Smooth muscle cell (in vitro differentiated cells): ENCODE results near the gene STPG2. TPM values are rescaled to one million over a fixed set of nuclear protein-coding genes. Genes with fewer than 3 reads are reported as not detected.

Experiments used
- DNase-seq: peaks from one replicate; lab custom pipeline; 2025; ENCODE audit not compliant: unreplicated experiment; lab: John Stamatoyannopoulos, UW
- H2AFZ ChIP-seq: fragments of 200-600 bp; sonication (generic); 2 replicates; pipeline ENCODE4 v1.6.0; 2016; ENCODE audit warnings: antibody characterized with exemption, low read depth, mild to moderate bottlenecking
- H3F3A ChIP-seq: fragments of 200-600 bp; sonication (generic); 2 replicates; pipeline ENCODE4 v1.6.0; 2017; ENCODE audit warnings: antibody characterized with exemption, low read depth
- H3K27ac ChIP-seq: fragments of 200-600 bp; sonication (generic); 2 replicates; pipeline ENCODE4 v1.5.1; 2016; ENCODE audit warnings: low read depth, mild to moderate bottlenecking
- H3K27me3 ChIP-seq: fragments of 200-600 bp; sonication (generic); 2 replicates; pipeline ENCODE4 v1.6.1; 2016; ENCODE audit warnings: low read depth, mild to moderate bottlenecking
- H3K36me3 ChIP-seq: fragments of 200-600 bp; sonication (generic); 2 replicates; pipeline ENCODE4 v1.5.1; 2016; ENCODE audit warnings: low read depth
- H3K4me1 ChIP-seq: fragments of 200-600 bp; sonication (generic); 2 replicates; pipeline ENCODE4 v1.5.1; 2016; ENCODE audit warnings: low read depth
- H3K4me2 ChIP-seq: fragments of 200-600 bp; sonication (generic); 2 replicates; pipeline ENCODE4 v1.6.0; 2016; ENCODE audit warnings: mild to moderate bottlenecking
- H3K4me3 ChIP-seq: fragments of 200-600 bp; sonication (generic); 2 replicates; pipeline ENCODE4 v1.5.1; 2016; ENCODE audit warnings: mild to moderate bottlenecking
- H3K79me2 ChIP-seq: fragments of 200-600 bp; sonication (generic); 2 replicates; pipeline ENCODE4 v1.6.0; 2016; ENCODE audit warnings: low read depth, mild to moderate bottlenecking
- H3K9ac ChIP-seq: fragments of 200-600 bp; sonication (generic); 2 replicates; pipeline ENCODE4 v1.6.0; 2016; ENCODE audit warnings: low read depth
- H3K9me3 ChIP-seq: fragments of 200-600 bp; sonication (generic); replicated peaks from 2 replicates; pipeline ENCODE4 v1.5.1; 2016; ENCODE audit warnings: low read depth
- H4K20me1 ChIP-seq: fragments of 200-600 bp; sonication (generic); 2 replicates; pipeline ENCODE4 v1.6.0; 2016; ENCODE audit warnings: low read depth
- WGBS: methylation state at CpG from one replicate; pipeline ENCODE4 v1.1.7; 2016; ENCODE audit warnings: low lambda C conversion rate; 5-methylcytosine and 5-hydroxymethylcytosine counted together
- polyA plus RNA-seq: library from polyadenylated mRNA; unstranded; fragments of >200 nt; fragmentation: Nextera tagmentation; extraction: Ambion mirVana; gene quantifications from 2 replicates; pipeline ENCODE4 v1.2.1, GENCODE V29; 2016
- total RNA-seq: library from RNA; depleted of rRNA; stranded (reverse); fragments of >200 nt; gene quantifications from 2 replicates; pipeline ENCODE4 v1.2.3, GENCODE V29; 2014
- TF ChIP-seq, protein P1 (sequence below): fragments of 200-600 bp; sonication (generic); IDR thresholded peaks from 2 replicates; pipeline ENCODE4 v1.5.1; 2017; ENCODE audit warnings: borderline replicate concordance, mild to moderate bottlenecking, antibody characterized with exemption; ENCODE audit not compliant: insufficient read depth, poor library complexity, severe bottlenecking

The STPG2 gene
- total and polyA plus RNA-seq, 2 experiments from 2014 or later: 0.09 to 0.31 TPM

DNA sequence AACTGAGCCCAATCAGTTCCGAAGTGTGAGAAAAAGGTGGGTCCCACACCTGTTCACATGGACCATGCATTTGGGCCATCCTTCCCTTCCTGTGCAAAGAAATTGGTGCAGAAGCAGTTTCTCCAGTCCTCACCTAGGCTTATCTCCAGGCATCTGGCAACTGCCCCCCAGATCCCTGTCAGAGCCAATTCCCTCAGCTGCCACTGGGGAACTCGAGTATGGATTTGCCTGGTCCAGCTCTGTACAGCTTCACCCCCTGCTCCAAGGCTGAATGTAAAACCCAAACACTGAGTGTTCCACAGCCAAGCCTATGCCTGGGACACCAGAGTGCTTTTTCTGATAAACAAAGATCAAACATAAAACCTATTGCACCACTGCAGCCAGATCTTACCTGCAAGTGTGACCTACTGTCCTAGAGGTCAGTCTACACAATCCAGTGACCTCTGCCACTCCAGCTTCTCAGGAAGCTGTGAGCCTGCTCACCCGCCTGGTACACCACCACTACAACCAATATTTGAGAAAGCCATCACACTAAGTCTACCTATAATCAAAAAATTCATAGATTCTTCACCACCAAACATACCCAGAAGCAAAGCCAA, 136.4 kb downstream of the STPG2 start:
- no peak overlapping the region for H2AFZ ChIP-seq
- no peaks in the 10 kb centered on the region for H4K20me1 ChIP-seq
- TF ChIP-seq, protein P1, sequence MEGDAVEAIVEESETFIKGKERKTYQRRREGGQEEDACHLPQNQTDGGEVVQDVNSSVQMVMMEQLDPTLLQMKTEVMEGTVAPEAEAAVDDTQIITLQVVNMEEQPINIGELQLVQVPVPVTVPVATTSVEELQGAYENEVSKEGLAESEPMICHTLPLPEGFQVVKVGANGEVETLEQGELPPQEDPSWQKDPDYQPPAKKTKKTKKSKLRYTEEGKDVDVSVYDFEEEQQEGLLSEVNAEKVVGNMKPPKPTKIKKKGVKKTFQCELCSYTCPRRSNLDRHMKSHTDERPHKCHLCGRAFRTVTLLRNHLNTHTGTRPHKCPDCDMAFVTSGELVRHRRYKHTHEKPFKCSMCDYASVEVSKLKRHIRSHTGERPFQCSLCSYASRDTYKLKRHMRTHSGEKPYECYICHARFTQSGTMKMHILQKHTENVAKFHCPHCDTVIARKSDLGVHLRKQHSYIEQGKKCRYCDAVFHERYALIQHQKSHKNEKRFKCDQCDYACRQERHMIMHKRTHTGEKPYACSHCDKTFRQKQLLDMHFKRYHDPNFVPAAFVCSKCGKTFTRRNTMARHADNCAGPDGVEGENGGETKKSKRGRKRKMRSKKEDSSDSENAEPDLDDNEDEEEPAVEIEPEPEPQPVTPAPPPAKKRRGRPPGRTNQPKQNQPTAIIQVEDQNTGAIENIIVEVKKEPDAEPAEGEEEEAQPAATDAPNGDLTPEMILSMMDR: no peak
- WGBS: 83% methylated on average over 3 of the region's 3 CpGs
- H3F3A ChIP-seq: no peaks in the 10 kb centered on the region
- DNase-seq: no peak
- H3K27me3 ChIP-seq: no peaks in the 10 kb centered on the region
- H3K9me3 ChIP-seq: no peaks in the 10 kb centered on the region
- no peaks in the 10 kb centered on the region for H3K79me2 ChIP-seq
- no peak overlapping the region for H3K4me2 ChIP-seq
- no peak overlapping the region for H3K27ac ChIP-seq
- no peaks in the 10 kb centered on the region for H3K4me1 ChIP-seq
- no peak overlapping the region for H3K9ac ChIP-seq
- no peak overlapping the region for H3K4me3 ChIP-seq
- no peaks in the 10 kb centered on the region for H3K36me3 ChIP-seq

DNA sequence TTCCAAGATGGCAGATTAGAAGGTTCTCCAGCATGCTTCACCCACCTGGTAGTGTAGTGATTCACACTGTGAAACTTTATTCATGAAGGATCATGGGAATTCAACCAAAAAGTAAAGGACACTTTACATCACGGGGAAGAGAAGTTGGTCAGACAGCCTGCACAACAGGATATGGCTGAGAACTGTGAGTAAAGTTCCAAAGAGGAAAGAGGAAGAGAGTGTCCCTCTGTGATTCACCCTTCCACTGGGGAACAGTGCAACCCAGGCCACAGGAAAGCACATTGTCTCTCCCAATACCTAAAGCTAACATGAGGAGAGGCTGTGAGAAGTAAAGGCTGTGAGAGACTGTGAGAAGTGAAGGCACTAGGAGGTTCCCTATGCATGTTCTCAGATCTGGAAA, 137.2 kb downstream of the STPG2 start:
- WGBS: 83% methylated on average over 1 of the region's 1 CpG

DNA sequence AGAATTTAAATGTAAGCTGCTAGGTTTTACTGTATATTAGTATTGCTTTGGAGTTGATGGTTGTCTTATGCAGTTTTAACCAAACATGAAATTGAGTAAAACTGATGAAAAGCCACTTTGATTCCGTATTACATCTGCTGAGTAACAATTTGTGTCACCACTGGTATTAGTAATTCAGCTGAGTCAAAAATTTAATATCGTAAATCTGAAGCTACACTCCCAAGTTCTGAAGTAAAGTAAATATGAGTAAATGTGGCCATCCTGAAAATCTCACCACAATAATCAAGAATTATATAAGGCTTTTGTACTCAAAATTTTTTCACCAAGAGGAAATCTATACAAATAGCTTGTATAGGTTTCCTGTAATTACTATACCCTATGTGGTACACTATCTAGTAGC, 142.3 kb downstream of the STPG2 start:
- 91% methylated on average over 2 of the region's 2 CpGs for WGBS
- H3K4me2 ChIP-seq: no peak overlapping the region

More for the DNA sequence above, 137.2 kb downstream of the STPG2 start:
- Histone ChIP-seq H3K9me3 (no peaks in the 10 kb centered on the region), H3K4me2 (no peak overlapping the region), H2AFZ (no peak overlapping the region), H3K9ac (no peak overlapping the region), H3F3A (no peaks in the 10 kb centered on the region), H3K4me1 (no peaks in the 10 kb centered on the region), H3K27me3 (no peaks in the 10 kb centered on the region), H3K79me2 (no peaks in the 10 kb centered on the region), H3K36me3 (no peaks in the 10 kb centered on the region), H3K27ac (no peak overlapping the region), H3K4me3 (no peak overlapping the region), H4K20me1 (no peaks in the 10 kb centered on the region)
- TF ChIP-seq, protein P1: no peak
- no peak for DNase-seq

More for the DNA sequence above, 142.3 kb downstream of the STPG2 start:
- Histone ChIP-seq H3K4me3 (no peak overlapping the region), H3K27me3 (no peaks in the 10 kb centered on the region), H3K4me1 (no peaks in the 10 kb centered on the region), H3K27ac (no peak overlapping the region), H3K79me2 (no peaks in the 10 kb centered on the region), H3K9ac (no peak overlapping the region), H3K9me3 (no peaks in the 10 kb centered on the region), H3K36me3 (no peaks in the 10 kb centered on the region), H4K20me1 (no peaks in the 10 kb centered on the region), H3F3A (no peaks in the 10 kb centered on the region), H2AFZ (no peak overlapping the region)
- DNase-seq: no peak
- TF ChIP-seq, protein P1: no peak
